GM18861 (cell line): ENCODE results near the gene CCDC17.
"Not testable (repeated sequence)": the region's sequence is repeated elsewhere in the genome, so short reads cannot be mapped to it uniquely, and the experiment has no call there.

Experiments used
- ATAC-seq: cut with Tn5 transposase; IDR thresholded peaks from one replicate; pipeline ENCODE4 v1.9.1; 2021; ENCODE audit not compliant: unreplicated experiment

The CCDC17 gene

GRCh38 chr1:45622524-45623394 is 1.1 kb downstream of the CCDC17 start:
- no peak for ATAC-seq

GRCh38 chr1:45621895-45622523 is 1.8 kb downstream of the CCDC17 start:
- no peak for ATAC-seq

- ATAC-seq = no peak
Observed at GRCh38 chr1:45621501-45621836, 2.4 kb downstream of the CCDC17 start.

- ATAC-seq = no peak
Observed at GRCh38 chr1:45620588-45621500, 3.0 kb downstream of the CCDC17 start.

- no peak for ATAC-seq
Observed at GRCh38 chr1:45619149-45619921, 4.5 kb downstream of the CCDC17 start.

GRCh38 chr1:45617618-45618017 is 6.2 kb downstream of the CCDC17 start:
- ATAC-seq = no peak

- ATAC-seq = no peak
Observed at GRCh38 chr1:45615885-45616284, 8.0 kb downstream of the CCDC17 start.

GRCh38 chr1:45612941-45613579 is 10.8 kb downstream of the CCDC17 start:
- ATAC-seq = no peak

GRCh38 chr1:45610589-45611226 is 13.1 kb downstream of the CCDC17 start:
- no peak for ATAC-seq

GRCh38 chr1:45608175-45609156 is 15.4 kb downstream of the CCDC17 start:
- no peak for ATAC-seq

- no peak for ATAC-seq
Observed at GRCh38 chr1:45607404-45608074, 16.3 kb downstream of the CCDC17 start.

GRCh38 chr1:45604239-45604638 is 19.6 kb downstream of the CCDC17 start:
- no peak for ATAC-seq

- not testable (repeated sequence) for ATAC-seq
Observed at GRCh38 chr1:45596765-45597164, 27.1 kb downstream of the CCDC17 start.

- no peak for ATAC-seq
Observed at GRCh38 chr1:45594412-45594811, 29.4 kb downstream of the CCDC17 start.

- ATAC-seq = no peak
Observed at GRCh38 chr1:45589861-45590260, 34.0 kb downstream of the CCDC17 start.

- ATAC-seq = no peak
Observed at GRCh38 chr1:45586769-45587168, 37.1 kb downstream of the CCDC17 start.

- ATAC-seq = no peak
Observed at GRCh38 chr1:45585496-45586075, 38.3 kb downstream of the CCDC17 start.

GRCh38 chr1:45585110-45585426 is 38.8 kb downstream of the CCDC17 start:
- ATAC-seq = no peak
